HEK293 (cell line): ENCODE results near the gene KCNMA1.

Experiments
- CTCF ChIA-PET: fragments of 350-600 bp; formaldehyde crosslinking; extraction: SDS; loops from one replicate; lab custom pipeline; 2021; ENCODE audit warnings: antibody characterized with exemption; lab: Yijun Ruan, JAX
- POLR2A ChIA-PET: fragments of 300-600 bp; formaldehyde crosslinking; extraction: SDS; loops from one replicate; lab custom pipeline; 2020; ENCODE audit warnings: antibody characterized with exemption, inconsistent platforms; lab: Yijun Ruan, JAX
- H3K27ac ChIP-seq: fragments of 200-500 bp; sonication (Bioruptor generic); 2 replicates; pipeline ENCODE4 v1.5.1; 2014; ENCODE audit warnings: low read depth, low read length, control low read depth, inconsistent platforms; ENCODE audit errors: extremely low read depth
- H3K36me3 ChIP-seq, 2 experiments: fragments of 200-500 bp in 1 of 2; sonication (Bioruptor generic) in 1 of 2; 1 replicate in 1 of 2; 2 replicates in 1 of 2; pipeline ENCODE4 v1.5.1; 2014 to 2017; ENCODE audit warnings: inconsistent platforms in 2 of 2, low read length in 2 of 2; ENCODE audit not compliant: control insufficient read depth in 2 of 2, insufficient read depth in 1 of 2
- H3K4me1 ChIP-seq: fragments of 200-500 bp; sonication (Bioruptor generic); 2 replicates; pipeline ENCODE4 v1.5.1; 2014; ENCODE audit warnings: mild to moderate bottlenecking, low read length, inconsistent platforms; ENCODE audit not compliant: control insufficient read depth, insufficient read depth
- H3K4me3 ChIP-seq: 2 replicates; pipeline ENCODE4 v1.5.1; 2011; ENCODE audit warnings: low read depth, mild to moderate bottlenecking, control low read depth, low read length, moderate library complexity
- H3K9me3 ChIP-seq: fragments of 200-500 bp; sonication (Bioruptor generic); 2 replicates; pipeline ENCODE4 v1.5.1; 2014; ENCODE audit warnings: low read depth, low read length, inconsistent platforms; ENCODE audit not compliant: control insufficient read depth, insufficient read depth
- CTCF ChIP-seq: fragments of 450-650 bp; formaldehyde crosslinking; IDR thresholded peaks from 2 replicates; pipeline ENCODE4 v1.5.1; 2016; ENCODE audit warnings: missing biosample characterization, missing genetic modification characterization
- HOXA7 ChIP-seq: sonication (generic); formaldehyde crosslinking; IDR thresholded peaks from 2 replicates; pipeline ENCODE4 v1.8.1; 2022; ENCODE audit warnings: missing genetic modification reagents, borderline replicate concordance
- HOXD13 ChIP-seq: sonication (generic); formaldehyde crosslinking; IDR thresholded peaks from 2 replicates; pipeline ENCODE4 v1.8.0; 2022; ENCODE audit warnings: missing genetic modification reagents, borderline replicate concordance
- KLF10 ChIP-seq: fragments of 450-650 bp; IDR thresholded peaks from 2 replicates; pipeline ENCODE4 v1.5.1; 2018; ENCODE audit warnings: missing biosample characterization, mild to moderate bottlenecking, missing genetic modification characterization
- KLF9 ChIP-seq: fragments of 450-650 bp; formaldehyde crosslinking; IDR thresholded peaks from 2 replicates; pipeline ENCODE4 v1.5.1; 2016; ENCODE audit warnings: missing biosample characterization, missing genetic modification characterization, low read depth
- TSHZ1 ChIP-seq: fragments of 450-650 bp; formaldehyde crosslinking; IDR thresholded peaks from 2 replicates; pipeline ENCODE4 v1.5.1; 2016; ENCODE audit warnings: missing biosample characterization, missing genetic modification characterization, borderline replicate concordance
- ZBTB17 ChIP-seq: fragments of 450-650 bp; formaldehyde crosslinking; IDR thresholded peaks from 2 replicates; pipeline ENCODE4 v1.5.1; 2016; ENCODE audit warnings: missing biosample characterization, missing genetic modification characterization
- ZNF16 ChIP-seq: fragments of 450-650 bp; formaldehyde crosslinking; IDR thresholded peaks from 2 replicates; pipeline ENCODE4 v1.5.1; 2016; ENCODE audit warnings: low read depth, missing biosample characterization, missing genetic modification characterization
- ZNF223 ChIP-seq: fragments of 450-650 bp; formaldehyde crosslinking; IDR thresholded peaks from 2 replicates; pipeline ENCODE4 v1.5.1; 2016; ENCODE audit warnings: missing biosample characterization, missing genetic modification characterization
- ZNF350 ChIP-seq: fragments of 450-650 bp; formaldehyde crosslinking; IDR thresholded peaks from 2 replicates; pipeline ENCODE4 v1.5.0; 2017; ENCODE audit warnings: missing biosample characterization, mild to moderate bottlenecking, missing genetic modification characterization
- ZNF354C ChIP-seq: fragments of 450-650 bp; formaldehyde crosslinking; IDR thresholded peaks from 2 replicates; pipeline ENCODE4 v1.5.1; 2016; ENCODE audit warnings: missing biosample characterization, missing genetic modification characterization, low read depth, borderline replicate concordance
- ZNF391 ChIP-seq: fragments of 450-650 bp; formaldehyde crosslinking; IDR thresholded peaks from 2 replicates; pipeline ENCODE4 v1.5.1; 2016; ENCODE audit warnings: low read depth, missing biosample characterization, missing genetic modification characterization, borderline replicate concordance
- ZNF561 ChIP-seq: fragments of 450-650 bp; IDR thresholded peaks from 2 replicates; pipeline ENCODE4 v1.5.1; 2018; ENCODE audit warnings: missing biosample characterization, missing genetic modification characterization, borderline replicate concordance
- ZNF670 ChIP-seq: fragments of 450-650 bp; formaldehyde crosslinking; IDR thresholded peaks from 2 replicates; pipeline ENCODE4 v1.5.1; 2016; ENCODE audit warnings: missing biosample characterization, missing genetic modification characterization, low read depth
- ZNF692 ChIP-seq: fragments of 450-650 bp; formaldehyde crosslinking; IDR thresholded peaks from 2 replicates; pipeline ENCODE4 v1.5.1; 2016; ENCODE audit warnings: missing biosample characterization, missing genetic modification characterization
- ZSCAN23 ChIP-seq: fragments of 450-650 bp; formaldehyde crosslinking; IDR thresholded peaks from 2 replicates; pipeline ENCODE4 v1.5.1; 2016; ENCODE audit warnings: missing biosample characterization, missing genetic modification characterization
- TF ChIP-seq, protein P1 (sequence below): fragments of 450-650 bp; formaldehyde crosslinking; IDR thresholded peaks from 2 replicates; pipeline ENCODE4 v1.5.1; 2016; ENCODE audit warnings: missing biosample characterization, missing genetic modification characterization
- TF ChIP-seq, protein P2 (sequence below): fragments of 450-650 bp; formaldehyde crosslinking; IDR thresholded peaks from 2 replicates; pipeline ENCODE4 v1.5.1; 2017; ENCODE audit warnings: missing biosample characterization, mild to moderate bottlenecking, missing genetic modification characterization, moderate library complexity

Gene KCNMA1

GRCh38 chr10:77348082-77348481 lies 289.5 kb downstream of the KCNMA1 start:
- Histone ChIP-seq H3K27ac (no peak overlapping the region), H3K36me3 (no peaks in the 10 kb centered on the region), H3K4me3 (no peak overlapping the region), H3K4me1 (peaks cover 11% of the 10 kb centered on the region), H3K9me3 (no peaks in the 10 kb centered on the region)
- TF ChIP-seq ZNF670 (tag by site-specific recombination) (no peak), ZNF391 (tag by site-specific recombination) (no peak), ZNF561 (tag by site-specific recombination) (no peak), ZNF16 (tag by site-specific recombination) (no peak), HOXA7 (CRISPR knock-in tag) (no peak), ZNF354C (tag by site-specific recombination) (no peak), ZNF350 (tag by site-specific recombination) (no peak), CTCF (tag by site-specific recombination) (no peak), HOXD13 (CRISPR knock-in tag) (no peak), KLF9 (tag by site-specific recombination) (no peak), ZNF223 (no peak), KLF10 (tag by site-specific recombination) (no peak), ZSCAN23 (no peak), TSHZ1 (tag by site-specific recombination) (no peak), ZNF692 (tag by site-specific recombination) (no peak), ZBTB17 (no peak)
- TF ChIP-seq, protein P1, sequence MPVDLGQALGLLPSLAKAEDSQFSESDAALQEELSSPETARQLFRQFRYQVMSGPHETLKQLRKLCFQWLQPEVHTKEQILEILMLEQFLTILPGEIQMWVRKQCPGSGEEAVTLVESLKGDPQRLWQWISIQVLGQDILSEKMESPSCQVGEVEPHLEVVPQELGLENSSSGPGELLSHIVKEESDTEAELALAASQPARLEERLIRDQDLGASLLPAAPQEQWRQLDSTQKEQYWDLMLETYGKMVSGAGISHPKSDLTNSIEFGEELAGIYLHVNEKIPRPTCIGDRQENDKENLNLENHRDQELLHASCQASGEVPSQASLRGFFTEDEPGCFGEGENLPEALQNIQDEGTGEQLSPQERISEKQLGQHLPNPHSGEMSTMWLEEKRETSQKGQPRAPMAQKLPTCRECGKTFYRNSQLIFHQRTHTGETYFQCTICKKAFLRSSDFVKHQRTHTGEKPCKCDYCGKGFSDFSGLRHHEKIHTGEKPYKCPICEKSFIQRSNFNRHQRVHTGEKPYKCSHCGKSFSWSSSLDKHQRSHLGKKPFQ (tag by site-specific recombination), result no peak
- TF ChIP-seq, protein P2, sequence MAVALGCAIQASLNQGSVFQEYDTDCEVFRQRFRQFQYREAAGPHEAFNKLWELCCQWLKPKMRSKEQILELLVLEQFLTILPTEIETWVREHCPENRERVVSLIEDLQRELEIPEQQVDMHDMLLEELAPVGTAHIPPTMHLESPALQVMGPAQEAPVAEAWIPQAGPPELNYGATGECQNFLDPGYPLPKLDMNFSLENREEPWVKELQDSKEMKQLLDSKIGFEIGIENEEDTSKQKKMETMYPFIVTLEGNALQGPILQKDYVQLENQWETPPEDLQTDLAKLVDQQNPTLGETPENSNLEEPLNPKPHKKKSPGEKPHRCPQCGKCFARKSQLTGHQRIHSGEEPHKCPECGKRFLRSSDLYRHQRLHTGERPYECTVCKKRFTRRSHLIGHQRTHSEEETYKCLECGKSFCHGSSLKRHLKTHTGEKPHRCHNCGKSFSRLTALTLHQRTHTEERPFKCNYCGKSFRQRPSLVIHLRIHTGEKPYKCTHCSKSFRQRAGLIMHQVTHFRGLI (tag by site-specific recombination), result no peak
- CTCF ChIA-PET, result interaction anchor here (0.6 to 1.6 kb wide), 7 partner anchors 31 to 293 kb away, joined by 3 to 4 read pairs (median 3); no protein-coding TSS in a partner anchor
- POLR2A ChIA-PET, result no interaction called here
